Astrocyte (in vitro differentiated cells and primary cell): Measurements from ENCODE around the gene C1orf35. TPM values are rescaled to one million over a fixed set of nuclear protein-coding genes. Genes with fewer than 3 reads are reported as not detected.

Experiments used
- DNase-seq: peaks from one replicate; pipeline ENCODE4 v3.0.0-alpha.2; 2010; ENCODE audit warnings: low read depth
- FAIRE-seq: peaks from 2 replicates; lab custom pipeline; 2011; peaks lifted over from hg19 to GRCh38; lab: Jason Lieb, UNC
- H2AFZ ChIP-seq: 2 replicates; pipeline ENCODE4 v1.6.0; 2012; ENCODE audit warnings: low read depth, low read length, inconsistent platforms
- H3K27ac ChIP-seq: 2 replicates; pipeline ENCODE4 v1.5.1; 2011; ENCODE audit warnings: low read depth, low read length, inconsistent platforms
- H3K27me3 ChIP-seq: 2 replicates; pipeline ENCODE4 v1.6.0; 2011; ENCODE audit warnings: low read length, inconsistent platforms; ENCODE audit not compliant: insufficient read depth
- H3K36me3 ChIP-seq: 2 replicates; pipeline ENCODE4 v1.5.1; 2011; ENCODE audit warnings: low read length, inconsistent platforms; ENCODE audit not compliant: insufficient read depth
- H3K4me1 ChIP-seq: 2 replicates; pipeline ENCODE4 v1.5.1; 2011; ENCODE audit warnings: low read length, inconsistent platforms; ENCODE audit not compliant: insufficient read depth
- H3K4me2 ChIP-seq: 2 replicates; pipeline ENCODE4 v1.6.0; 2012; ENCODE audit warnings: low read length, inconsistent platforms
- H3K4me3 ChIP-seq: 2 replicates; pipeline ENCODE4 v1.5.1; 2011; ENCODE audit warnings: low read depth, mild to moderate bottlenecking, low read length, inconsistent platforms; ENCODE audit not compliant: insufficient read depth
- H3K79me2 ChIP-seq: 2 replicates; pipeline ENCODE4 v1.6.0; 2012; ENCODE audit warnings: mild to moderate bottlenecking, low read length, inconsistent platforms; ENCODE audit not compliant: insufficient read depth
- H3K9ac ChIP-seq: 2 replicates; pipeline ENCODE4 v1.6.0; 2012; ENCODE audit warnings: mild to moderate bottlenecking, low read length, inconsistent platforms
- H3K9me3 ChIP-seq: 2 replicates; pipeline ENCODE4 v1.5.1; 2012; ENCODE audit warnings: low read depth, mild to moderate bottlenecking, low read length, inconsistent platforms; ENCODE audit not compliant: insufficient read depth
- H4K20me1 ChIP-seq: 2 replicates; pipeline ENCODE4 v1.6.0; 2012; ENCODE audit warnings: low read length, inconsistent platforms; ENCODE audit not compliant: insufficient read depth
- H3K27ac Mint-ChIP-seq: one replicate; pipeline ENCODE4 v1.8.0; 2021; ENCODE audit warnings: mild to moderate bottlenecking, mixed read lengths; ENCODE audit not compliant: unreplicated experiment
- H3K27me3 Mint-ChIP-seq: one replicate; pipeline ENCODE4 v1.8.0; 2021; ENCODE audit warnings: low read depth, mixed read lengths; ENCODE audit not compliant: unreplicated experiment
- H3K36me3 Mint-ChIP-seq: one replicate; pipeline ENCODE4 v1.8.0; 2021; ENCODE audit warnings: low read depth, mixed read lengths; ENCODE audit not compliant: unreplicated experiment
- H3K4me1 Mint-ChIP-seq: one replicate; pipeline ENCODE4 v1.8.0; 2021; ENCODE audit warnings: low read depth, mixed read lengths; ENCODE audit not compliant: unreplicated experiment
- H3K4me3 Mint-ChIP-seq: one replicate; pipeline ENCODE4 v1.8.0; 2021; ENCODE audit warnings: mild to moderate bottlenecking, moderate library complexity, mixed read lengths; ENCODE audit not compliant: unreplicated experiment
- H3K9me3 Mint-ChIP-seq: one replicate; pipeline ENCODE4 v1.8.0; 2021; ENCODE audit warnings: mild to moderate bottlenecking, mixed read lengths; ENCODE audit not compliant: unreplicated experiment
- EZH2 ChIP-seq: IDR thresholded peaks from 2 replicates; pipeline ENCODE4 v1.6.1; 2012; ENCODE audit warnings: mild to moderate bottlenecking, low read length, inconsistent platforms; ENCODE audit not compliant: insufficient read depth
- total RNA-seq: library from RNA; stranded (reverse); gene quantifications from 2 replicates; pipeline ENCODE4 v1.2.1, GENCODE V29; 2021
- TF ChIP-seq, protein P1 (sequence below): IDR thresholded peaks from 2 replicates; pipeline ENCODE4 v1.5.1; 2011; ENCODE audit warnings: low read depth, mild to moderate bottlenecking, inconsistent platforms, low read length, moderate library complexity; ENCODE audit not compliant: insufficient read depth

C1orf35 gene
- total RNA-seq, 1 donor from 2014 or later, result 21.8 TPM

DNA sequence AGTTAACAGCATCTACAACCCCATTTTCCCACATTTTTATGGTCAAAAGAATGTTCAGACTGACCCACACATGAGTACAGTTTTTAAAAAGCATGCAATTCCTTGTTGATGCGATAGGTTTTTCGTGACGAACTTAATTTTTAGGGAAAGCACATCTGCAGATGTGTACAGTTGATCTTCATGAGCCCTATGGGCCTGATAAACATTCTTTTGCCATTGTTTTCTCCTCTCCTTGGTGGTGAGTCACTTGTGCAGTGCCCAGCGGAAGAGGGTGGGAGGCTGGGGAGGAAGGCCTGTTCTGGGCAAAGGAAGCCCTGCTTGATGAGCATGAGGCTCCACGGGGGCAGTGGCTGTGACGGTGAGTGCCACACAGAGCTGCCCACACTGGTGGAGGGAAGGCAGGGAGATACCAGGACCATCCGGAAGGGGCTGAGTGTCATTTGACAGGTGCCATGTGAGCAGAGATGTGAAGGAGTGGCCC lies 15.3 kb downstream of the C1orf35 start:
- H3K4me2 ChIP-seq, result peak overlapping the region; percentile 98
- no peaks in the 10 kb centered on the region for H3K9me3 Mint-ChIP-seq
- H3K9ac ChIP-seq, result peak overlapping the region; percentile 24
- peak overlapping the region; percentile 55 for H3K4me3 Mint-ChIP-seq
- peaks cover 5% of the 10 kb centered on the region for H3K36me3 Mint-ChIP-seq
- H4K20me1 ChIP-seq, result peaks cover 99% of the 10 kb centered on the region
- FAIRE-seq (no peak), DNase-seq (peak; percentile 74)
- TF ChIP-seq, protein P1, sequence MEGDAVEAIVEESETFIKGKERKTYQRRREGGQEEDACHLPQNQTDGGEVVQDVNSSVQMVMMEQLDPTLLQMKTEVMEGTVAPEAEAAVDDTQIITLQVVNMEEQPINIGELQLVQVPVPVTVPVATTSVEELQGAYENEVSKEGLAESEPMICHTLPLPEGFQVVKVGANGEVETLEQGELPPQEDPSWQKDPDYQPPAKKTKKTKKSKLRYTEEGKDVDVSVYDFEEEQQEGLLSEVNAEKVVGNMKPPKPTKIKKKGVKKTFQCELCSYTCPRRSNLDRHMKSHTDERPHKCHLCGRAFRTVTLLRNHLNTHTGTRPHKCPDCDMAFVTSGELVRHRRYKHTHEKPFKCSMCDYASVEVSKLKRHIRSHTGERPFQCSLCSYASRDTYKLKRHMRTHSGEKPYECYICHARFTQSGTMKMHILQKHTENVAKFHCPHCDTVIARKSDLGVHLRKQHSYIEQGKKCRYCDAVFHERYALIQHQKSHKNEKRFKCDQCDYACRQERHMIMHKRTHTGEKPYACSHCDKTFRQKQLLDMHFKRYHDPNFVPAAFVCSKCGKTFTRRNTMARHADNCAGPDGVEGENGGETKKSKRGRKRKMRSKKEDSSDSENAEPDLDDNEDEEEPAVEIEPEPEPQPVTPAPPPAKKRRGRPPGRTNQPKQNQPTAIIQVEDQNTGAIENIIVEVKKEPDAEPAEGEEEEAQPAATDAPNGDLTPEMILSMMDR, result peak; percentile 23
- no peak for TF ChIP-seq EZH2
- peak overlapping the region; percentile 64 for H3K27ac ChIP-seq
- H3K4me1 ChIP-seq, result peaks cover 61% of the 10 kb centered on the region
- no peaks in the 10 kb centered on the region for H3K27me3 Mint-ChIP-seq
- H3K27me3 ChIP-seq, result no peaks in the 10 kb centered on the region
- peaks cover 18% of the 10 kb centered on the region for H3K36me3 ChIP-seq
- H3K79me2 ChIP-seq, result peaks cover 100% of the 10 kb centered on the region
- H3K4me3 ChIP-seq, result peak overlapping the region; percentile 6
- H2AFZ ChIP-seq, result no peak overlapping the region
- peaks cover 79% of the 10 kb centered on the region for H3K4me1 Mint-ChIP-seq
- H3K9me3 ChIP-seq, result no peaks in the 10 kb centered on the region
- H3K27ac Mint-ChIP-seq, result peak overlapping the region; percentile 34

DNA sequence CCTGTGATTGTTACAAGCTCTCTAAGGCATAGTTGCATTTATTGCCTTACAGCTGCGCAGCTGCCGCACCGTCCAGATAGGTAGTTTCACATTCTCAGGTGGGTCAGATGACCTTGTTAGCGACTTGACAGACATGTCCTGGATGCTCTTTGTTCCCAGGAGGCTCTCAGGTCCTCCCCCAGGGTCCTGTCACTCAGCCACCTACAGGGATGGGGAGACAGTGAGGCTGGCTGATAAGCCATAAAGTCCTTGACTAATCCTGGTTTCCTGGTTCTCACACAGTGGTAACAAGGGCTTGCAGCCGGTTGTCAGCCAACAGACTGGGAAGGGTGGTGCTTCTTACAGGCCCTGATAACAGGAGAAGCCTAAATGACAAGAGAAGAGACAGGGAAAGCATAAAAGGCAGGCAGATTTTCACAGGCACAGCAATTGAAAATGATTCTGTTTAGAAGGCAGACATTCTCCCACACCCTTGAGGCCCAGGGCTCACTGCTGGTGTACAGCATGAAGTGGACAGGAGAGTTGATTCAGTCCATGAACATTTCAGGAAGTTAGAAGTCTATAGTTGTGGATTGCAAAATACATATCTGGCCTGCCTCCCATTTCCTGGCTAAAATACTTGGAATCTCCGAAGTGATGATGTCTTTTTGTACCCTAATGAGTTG lies 17.7 kb downstream of the C1orf35 start:
- Histone ChIP-seq H4K20me1 (peaks cover 79% of the 10 kb centered on the region), H3K4me1 (peaks cover 66% of the 10 kb centered on the region), H3K9ac (peak overlapping the region; percentile 100), H2AFZ (no peak overlapping the region), H3K9me3 (no peaks in the 10 kb centered on the region), H3K79me2 (peaks cover 94% of the 10 kb centered on the region), H3K4me2 (peak overlapping the region; percentile 98), H3K27ac (peak overlapping the region; percentile 97), H3K27me3 (no peaks in the 10 kb centered on the region), H3K4me3 (peak overlapping the region; percentile 97), H3K36me3 (peaks cover 12% of the 10 kb centered on the region)
- peak overlapping the region; percentile 99 for H3K27ac Mint-ChIP-seq
- DNase-seq, result peak; percentile 66
- peak overlapping the region; percentile 98 for H3K4me3 Mint-ChIP-seq
- H3K4me1 Mint-ChIP-seq, result peaks cover 57% of the 10 kb centered on the region
- no peaks in the 10 kb centered on the region for H3K9me3 Mint-ChIP-seq
- H3K36me3 Mint-ChIP-seq, result peaks cover 5% of the 10 kb centered on the region
- no peaks in the 10 kb centered on the region for H3K27me3 Mint-ChIP-seq
- no peak for TF ChIP-seq EZH2
- TF ChIP-seq, protein P1, result no peak
- no peak for FAIRE-seq

DNA sequence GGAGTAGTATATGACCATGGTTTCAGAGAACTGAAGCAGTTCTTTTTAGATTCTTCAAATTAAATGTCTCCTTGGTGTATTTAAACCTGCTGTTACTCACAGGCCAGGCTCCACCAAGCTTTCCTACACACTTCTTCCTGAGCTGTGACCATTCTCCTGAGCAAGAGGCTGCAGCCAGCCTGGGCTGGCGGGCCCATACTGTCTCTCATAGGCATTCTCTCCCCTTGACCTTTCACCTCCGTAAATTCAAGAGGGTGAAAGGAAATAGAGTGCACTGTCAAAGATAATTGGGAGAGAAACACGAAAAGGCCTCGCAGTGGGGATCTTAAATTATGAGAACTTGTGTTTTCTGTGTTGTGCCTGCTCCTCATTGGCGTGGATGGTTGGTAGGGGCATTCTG lies 18.3 kb downstream of the C1orf35 start:
- H3K9me3 ChIP-seq, result no peaks in the 10 kb centered on the region
- TF ChIP-seq, protein P1, result no peak
- no peak for TF ChIP-seq EZH2
- peaks cover 60% of the 10 kb centered on the region for H3K4me1 ChIP-seq
- Mint-ChIP-seq H3K9me3 (no peaks in the 10 kb centered on the region), H3K27ac (peak overlapping the region; percentile 99), H3K36me3 (peaks cover 5% of the 10 kb centered on the region), H3K27me3 (no peaks in the 10 kb centered on the region), H3K4me3 (peak overlapping the region; percentile 98), H3K4me1 (peaks cover 51% of the 10 kb centered on the region)
- peaks cover 88% of the 10 kb centered on the region for H3K79me2 ChIP-seq
- peaks cover 12% of the 10 kb centered on the region for H3K36me3 ChIP-seq
- H3K9ac ChIP-seq, result peak overlapping the region; percentile 100
- DNase-seq (no peak), FAIRE-seq (no peak)
- H4K20me1 ChIP-seq, result peaks cover 79% of the 10 kb centered on the region
- H3K27me3 ChIP-seq, result no peaks in the 10 kb centered on the region
- peak overlapping the region; percentile 97 for H3K4me3 ChIP-seq
- no peak overlapping the region for H2AFZ ChIP-seq
- peak overlapping the region; percentile 98 for H3K4me2 ChIP-seq
- peak overlapping the region; percentile 97 for H3K27ac ChIP-seq
